ENCODE results near the gene SRD5A3. TPM values are rescaled to one million over a fixed set of nuclear protein-coding genes. Genes with fewer than 3 reads are reported as not detected.

Gene SRD5A3
- total RNA-seq, 1 experiment from 2014 or later, result 17.0 TPM

DNA sequence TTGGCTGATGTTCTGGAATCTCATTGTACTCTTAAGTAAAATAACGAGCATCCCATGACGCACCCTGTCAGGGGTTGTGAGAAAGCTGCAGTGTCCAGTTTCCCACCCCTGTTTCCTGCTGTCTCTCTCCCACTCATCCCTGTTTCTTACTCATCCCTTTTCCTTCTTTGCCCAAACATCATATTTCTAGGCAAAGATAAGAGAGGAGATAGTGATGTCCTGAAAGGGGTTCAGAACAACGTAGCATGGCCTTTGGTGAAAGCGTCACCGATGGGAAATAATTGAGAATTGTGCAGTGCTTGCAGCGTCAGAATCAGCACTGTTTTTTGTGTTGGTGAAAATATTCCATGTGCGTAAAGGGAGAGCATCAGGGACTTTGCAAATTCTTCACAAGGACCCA lies 26.2 kb downstream of the SRD5A3 start:
- no peak overlapping the region for H3K4me3 ChIP-seq (ENCODE audit: low read depth in 2 of 2, low read length in 2 of 2)
- no TSS peak for BruUV-seq (replicated peaks)
- H3K27me3 ChIP-seq (ENCODE audit: control insufficient read depth, insufficient read depth, low read length), result no peaks in the 10 kb centered on the region
- no peak overlapping the region for H3K27ac ChIP-seq (ENCODE audit: low read length)
- POLR2A ChIA-PET, result no interaction called here
- intact Hi-C loops (cut with micrococcal nuclease; ENCODE audit: unreplicated experiment), result no loop called here
- no peak for ATAC-seq
- CTCF ChIA-PET, result no interaction called here
- no peaks in the 10 kb centered on the region for H3K9me3 ChIP-seq (ENCODE audit: control insufficient read depth, insufficient read depth, low read depth, low read length)
- in situ Hi-C loops (cut with HindIII; ENCODE audit: low pct_unique_long_range_greater_than_20kb, low sequenced_read_pairs), result no loop called here
- H3K4me1 ChIP-seq (ENCODE audit: control insufficient read depth, insufficient read depth, low read length), result no peaks in the 10 kb centered on the region
- no peak for DNase-seq (ENCODE audit: low read depth, low spot score)
- no peaks in the 10 kb centered on the region for H3K36me3 ChIP-seq (ENCODE audit: control insufficient read depth, insufficient read depth, low read length)
- TF ChIP-seq TCF7L2 (IDR thresholded peaks at IDR 0.05; ENCODE audit: low read depth, low read length) (no peak), REST (IDR thresholded peaks at IDR 0.05; ENCODE audit: insufficient read depth in 1 of 2, low read depth in 2 of 2, low read length in 1 of 2) (no peak), CTCF (IDR thresholded peaks at IDR 0.05) (no peak), SIN3A (IDR thresholded peaks at IDR 0.05; ENCODE audit: borderline replicate concordance, insufficient read depth, low read depth, low read length) (no peak), POLR2AphosphoS5 (IDR thresholded peaks at IDR 0.05; ENCODE audit: low read depth, low read length) (no peak)

- in situ Hi-C loops (cut with HindIII; ENCODE audit: low pct_unique_long_range_greater_than_20kb, low sequenced_read_pairs) (no loop called here), intact Hi-C loops (cut with micrococcal nuclease; ENCODE audit: unreplicated experiment) (no loop called here)
- H3K4me1 ChIP-seq (ENCODE audit: control insufficient read depth, insufficient read depth, low read length), result no peaks in the 10 kb centered on the region
- ATAC-seq, result no peak
- DNase-seq (ENCODE audit: low read depth, low spot score), result no peak
- ChIA-PET CTCF (no interaction called here), POLR2A (no interaction called here)
- H3K9me3 ChIP-seq (ENCODE audit: control insufficient read depth, insufficient read depth, low read depth, low read length), result no peaks in the 10 kb centered on the region
- BruUV-seq (replicated peaks), result no TSS peak
- no peaks in the 10 kb centered on the region for H3K27me3 ChIP-seq (ENCODE audit: control insufficient read depth, insufficient read depth, low read length)
- H3K4me3 ChIP-seq (ENCODE audit: low read depth in 2 of 2, low read length in 2 of 2), result no peak overlapping the region
- no peak overlapping the region for H3K27ac ChIP-seq (ENCODE audit: low read length)
- H3K36me3 ChIP-seq (ENCODE audit: control insufficient read depth, insufficient read depth, low read length), result no peaks in the 10 kb centered on the region
- TF ChIP-seq CTCF (IDR thresholded peaks at IDR 0.05) (no peak), POLR2AphosphoS5 (IDR thresholded peaks at IDR 0.05; ENCODE audit: low read depth, low read length) (no peak), SIN3A (IDR thresholded peaks at IDR 0.05; ENCODE audit: borderline replicate concordance, insufficient read depth, low read depth, low read length) (no peak), REST (IDR thresholded peaks at IDR 0.05; ENCODE audit: insufficient read depth in 1 of 2, low read depth in 2 of 2, low read length in 1 of 2) (no peak), TCF7L2 (IDR thresholded peaks at IDR 0.05; ENCODE audit: low read depth, low read length) (no peak)
Measured at GRCh38 chr4:55373461-55373860, 27.4 kb downstream of the SRD5A3 start.
